OCI-LY1 (cell line): ENCODE data around the gene SLC6A18.

Source experiments
- H2AFZ ChIP-seq: fragments of 200-600 bp; sonication (generic), shearing (Covaris generic); 2 replicates; pipeline ENCODE4 v1.6.0; 2014; ENCODE audit warnings: antibody characterized with exemption, mild to moderate bottlenecking, low read length
- H3F3A ChIP-seq: fragments of 200-600 bp; sonication (generic), shearing (Covaris generic); 2 replicates; pipeline ENCODE4 v1.6.0; 2014; ENCODE audit warnings: mild to moderate bottlenecking, antibody characterized with exemption, low read length, moderate library complexity; ENCODE audit not compliant: insufficient read depth
- H3K27ac ChIP-seq: fragments of 200-600 bp; sonication (generic); 2 replicates; pipeline ENCODE4 v1.5.1; 2014; ENCODE audit warnings: low read length, mixed run types, mild to moderate bottlenecking, low read depth; ENCODE audit not compliant: poor library complexity, severe bottlenecking
- H3K27me3 ChIP-seq: fragments of 200-600 bp; sonication (generic); 2 replicates; pipeline ENCODE4 v1.6.0; 2014; ENCODE audit warnings: antibody characterized with exemption, mild to moderate bottlenecking, low read length, moderate library complexity; ENCODE audit not compliant: insufficient read depth
- H3K36me3 ChIP-seq: fragments of 200-600 bp; sonication (generic); 2 replicates; pipeline ENCODE4 v1.6.1; 2014; ENCODE audit warnings: mild to moderate bottlenecking, antibody characterized with exemption, low read length, moderate library complexity, mixed read lengths; ENCODE audit not compliant: insufficient read depth
- H3K4me1 ChIP-seq: fragments of 200-600 bp; sonication (generic); 2 replicates; pipeline ENCODE4 v1.5.1; 2014; ENCODE audit warnings: mild to moderate bottlenecking, low read length, moderate library complexity; ENCODE audit not compliant: insufficient read depth, severe bottlenecking
- H3K4me2 ChIP-seq: fragments of 200-600 bp; sonication (generic), shearing (Covaris generic); 2 replicates; pipeline ENCODE4 v1.6.1; 2014; ENCODE audit warnings: low read length
- H3K4me3 ChIP-seq: fragments of 200-600 bp; sonication (generic); 2 replicates; pipeline ENCODE4 v1.5.1; 2014; ENCODE audit warnings: low read length, low read depth, mild to moderate bottlenecking, mixed read lengths; ENCODE audit not compliant: poor library complexity, severe bottlenecking
- H3K79me2 ChIP-seq: fragments of 200-600 bp; shearing (Covaris generic); 2 replicates; pipeline ENCODE4 v1.6.1; 2016; ENCODE audit warnings: mixed run types, low read length, mixed read lengths; ENCODE audit not compliant: insufficient read depth
- H3K9ac ChIP-seq: fragments of 200-600 bp; sonication (generic), shearing (Covaris generic); 2 replicates; pipeline ENCODE4 v1.6.1; 2014; ENCODE audit warnings: mild to moderate bottlenecking, low read length, mixed read lengths
- H3K9me2 ChIP-seq: fragments of 200-600 bp; sonication (generic), shearing (Covaris generic); 2 replicates; pipeline ENCODE4 v1.6.1; 2014; ENCODE audit warnings: low read depth, mild to moderate bottlenecking, low read length, mixed read lengths
- H3K9me3 ChIP-seq: fragments of 200-600 bp; shearing (Covaris generic); 2 replicates; pipeline ENCODE4 v1.6.1; 2014; ENCODE audit warnings: low read length, mixed read lengths
- H4K20me1 ChIP-seq: fragments of 200-600 bp; sonication (generic), shearing (Covaris generic); 2 replicates; pipeline ENCODE4 v1.6.0; 2016; ENCODE audit warnings: mild to moderate bottlenecking, low read length; ENCODE audit not compliant: insufficient read depth
- EZH2 ChIP-seq: fragments of 200-600 bp; sonication (generic), shearing (Covaris generic); IDR thresholded peaks from 2 replicates; pipeline ENCODE4 v1.8.0; 2017; ENCODE audit warnings: borderline replicate concordance, mixed run types, mild to moderate bottlenecking, antibody characterized with exemption, low read length, moderate library complexity, mixed read lengths
- TF ChIP-seq, protein P1 (sequence below): fragments of 200-600 bp; sonication (generic), shearing (Covaris generic); IDR thresholded peaks from 2 replicates; pipeline ENCODE4 v1.5.1; 2017; ENCODE audit warnings: mild to moderate bottlenecking, antibody characterized with exemption, low read length, moderate library complexity, mixed read lengths

Gene SLC6A18

DNA sequence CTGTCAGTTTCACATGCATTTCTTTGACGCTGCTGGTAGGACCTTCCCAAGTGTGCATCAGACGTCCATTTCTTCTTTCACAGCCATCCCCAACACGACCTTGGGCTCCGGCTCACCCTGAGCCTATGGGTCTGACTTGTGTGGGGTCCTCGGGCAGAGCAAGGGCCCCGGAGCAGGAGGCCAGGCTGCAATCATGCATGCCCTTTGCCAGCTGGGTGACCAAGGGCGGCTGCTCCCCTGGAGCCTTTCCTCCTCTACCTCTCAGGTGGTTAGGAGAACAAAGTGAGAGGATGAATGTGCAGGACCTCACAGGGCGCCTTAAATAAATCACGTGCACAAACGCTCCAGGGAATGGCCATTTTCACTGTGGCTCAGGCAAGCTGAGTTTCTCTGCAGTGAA, 36.5 kb downstream of the SLC6A18 start:
- TF ChIP-seq, protein P1, sequence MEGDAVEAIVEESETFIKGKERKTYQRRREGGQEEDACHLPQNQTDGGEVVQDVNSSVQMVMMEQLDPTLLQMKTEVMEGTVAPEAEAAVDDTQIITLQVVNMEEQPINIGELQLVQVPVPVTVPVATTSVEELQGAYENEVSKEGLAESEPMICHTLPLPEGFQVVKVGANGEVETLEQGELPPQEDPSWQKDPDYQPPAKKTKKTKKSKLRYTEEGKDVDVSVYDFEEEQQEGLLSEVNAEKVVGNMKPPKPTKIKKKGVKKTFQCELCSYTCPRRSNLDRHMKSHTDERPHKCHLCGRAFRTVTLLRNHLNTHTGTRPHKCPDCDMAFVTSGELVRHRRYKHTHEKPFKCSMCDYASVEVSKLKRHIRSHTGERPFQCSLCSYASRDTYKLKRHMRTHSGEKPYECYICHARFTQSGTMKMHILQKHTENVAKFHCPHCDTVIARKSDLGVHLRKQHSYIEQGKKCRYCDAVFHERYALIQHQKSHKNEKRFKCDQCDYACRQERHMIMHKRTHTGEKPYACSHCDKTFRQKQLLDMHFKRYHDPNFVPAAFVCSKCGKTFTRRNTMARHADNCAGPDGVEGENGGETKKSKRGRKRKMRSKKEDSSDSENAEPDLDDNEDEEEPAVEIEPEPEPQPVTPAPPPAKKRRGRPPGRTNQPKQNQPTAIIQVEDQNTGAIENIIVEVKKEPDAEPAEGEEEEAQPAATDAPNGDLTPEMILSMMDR = no peak
- no peak for TF ChIP-seq EZH2
- Histone ChIP-seq H3K27ac (no peak overlapping the region), H3K9ac (no peak overlapping the region), H3K4me1 (peaks cover 4% of the 10 kb centered on the region), H3F3A (no peaks in the 10 kb centered on the region), H3K27me3 (no peaks in the 10 kb centered on the region), H4K20me1 (no peaks in the 10 kb centered on the region), H3K9me3 (no peaks in the 10 kb centered on the region), H3K4me2 (no peak overlapping the region), H3K36me3 (peaks cover 33% of the 10 kb centered on the region), H3K4me3 (no peak overlapping the region), H3K79me2 (no peaks in the 10 kb centered on the region), H3K9me2 (no peaks in the 10 kb centered on the region), H2AFZ (no peak overlapping the region)

DNA sequence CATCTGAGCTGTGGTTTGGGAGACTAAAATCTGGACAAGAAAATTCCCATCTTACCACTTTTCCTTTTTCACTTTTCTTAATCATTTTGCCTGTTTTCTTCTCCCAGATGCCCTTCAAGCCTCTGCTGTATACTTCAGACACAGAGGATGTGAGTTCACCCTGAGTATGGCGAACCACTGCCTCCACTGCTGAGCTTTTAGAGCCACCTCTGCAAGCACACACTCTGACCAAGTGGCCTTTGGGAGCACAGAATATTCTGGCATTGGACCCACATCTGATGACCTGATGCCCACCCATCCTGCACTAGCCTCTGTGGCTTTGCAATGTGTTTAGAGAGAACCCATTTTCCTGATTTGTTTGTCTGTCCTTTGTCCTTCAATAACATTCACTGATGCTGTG, 37.2 kb downstream of the SLC6A18 start:
- H2AFZ ChIP-seq = no peak overlapping the region
- H3K9ac ChIP-seq = no peak overlapping the region
- no peak overlapping the region for H3K27ac ChIP-seq
- no peaks in the 10 kb centered on the region for H4K20me1 ChIP-seq
- no peaks in the 10 kb centered on the region for H3K9me2 ChIP-seq
- no peak overlapping the region for H3K4me2 ChIP-seq
- no peak for TF ChIP-seq EZH2
- H3K27me3 ChIP-seq = no peaks in the 10 kb centered on the region
- H3K4me3 ChIP-seq = no peak overlapping the region
- peaks cover 4% of the 10 kb centered on the region for H3K4me1 ChIP-seq
- peaks cover 40% of the 10 kb centered on the region for H3K36me3 ChIP-seq
- no peaks in the 10 kb centered on the region for H3F3A ChIP-seq
- no peaks in the 10 kb centered on the region for H3K79me2 ChIP-seq
- H3K9me3 ChIP-seq = no peaks in the 10 kb centered on the region

DNA sequence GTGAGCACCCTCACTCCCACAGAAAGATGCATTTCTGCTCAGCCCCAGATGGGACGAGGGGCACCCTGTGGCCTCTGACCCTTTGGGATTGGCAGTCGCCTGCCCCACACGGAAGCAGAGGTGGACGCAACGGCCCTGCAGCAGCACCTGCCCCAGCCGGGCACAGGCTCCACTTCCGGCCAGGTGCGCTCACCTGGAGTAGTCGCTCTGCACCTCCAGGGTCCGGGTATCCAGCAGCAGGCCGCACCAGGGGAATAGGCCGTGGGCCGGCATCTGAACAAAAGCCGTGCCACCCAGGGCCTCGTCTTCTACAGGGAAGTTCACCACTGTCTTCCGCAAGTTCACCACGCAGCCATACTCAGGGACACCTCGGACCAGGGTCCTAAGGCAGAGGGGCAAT, 39.0 kb downstream of the SLC6A18 start:
- TF ChIP-seq EZH2 = no peak
- TF ChIP-seq, protein P1 = no peak
- H2AFZ ChIP-seq = no peak overlapping the region
- H3K9me2 ChIP-seq = no peaks in the 10 kb centered on the region
- no peaks in the 10 kb centered on the region for H3K9me3 ChIP-seq
- H3K36me3 ChIP-seq = peaks cover 52% of the 10 kb centered on the region
- H3K27me3 ChIP-seq = no peaks in the 10 kb centered on the region
- no peak overlapping the region for H3K9ac ChIP-seq
- no peaks in the 10 kb centered on the region for H4K20me1 ChIP-seq
- no peak overlapping the region for H3K27ac ChIP-seq
- H3K4me2 ChIP-seq = no peak overlapping the region
- H3K79me2 ChIP-seq = no peaks in the 10 kb centered on the region
- H3K4me1 ChIP-seq = peaks cover 4% of the 10 kb centered on the region
- no peak overlapping the region for H3K4me3 ChIP-seq
- no peaks in the 10 kb centered on the region for H3F3A ChIP-seq

DNA sequence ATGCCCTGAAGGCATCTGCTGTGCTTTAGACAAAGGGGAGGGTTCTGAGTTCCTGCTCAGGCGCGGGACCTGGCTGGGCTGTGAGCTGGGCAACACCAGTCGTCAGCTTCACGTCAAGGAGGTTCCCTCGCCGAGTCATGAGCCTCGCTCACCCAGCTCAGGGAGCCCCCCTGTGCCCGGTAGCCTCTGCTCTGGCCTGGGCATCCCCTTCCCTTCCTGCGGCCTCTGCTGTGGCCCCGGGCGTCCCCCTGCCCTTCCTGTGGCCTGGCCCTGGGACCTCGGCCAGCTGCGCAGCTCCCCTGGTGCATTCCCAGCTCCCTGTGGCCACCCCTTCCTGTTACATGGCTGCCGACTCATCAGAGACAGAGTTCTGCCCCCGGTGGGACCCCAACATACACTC, 39.8 kb downstream of the SLC6A18 start:
- no peaks in the 10 kb centered on the region for H3K27me3 ChIP-seq
- no peaks in the 10 kb centered on the region for H3K9me3 ChIP-seq
- no peak overlapping the region for H2AFZ ChIP-seq
- H3K4me2 ChIP-seq = no peak overlapping the region
- H3K9me2 ChIP-seq = no peaks in the 10 kb centered on the region
- no peak overlapping the region for H3K4me3 ChIP-seq
- no peaks in the 10 kb centered on the region for H3F3A ChIP-seq
- H3K79me2 ChIP-seq = no peaks in the 10 kb centered on the region
- no peak overlapping the region for H3K27ac ChIP-seq
- no peak overlapping the region for H3K9ac ChIP-seq
- peaks cover 4% of the 10 kb centered on the region for H3K4me1 ChIP-seq
- no peaks in the 10 kb centered on the region for H4K20me1 ChIP-seq
- no peak for TF ChIP-seq EZH2
- TF ChIP-seq, protein P1 = no peak
- peaks cover 52% of the 10 kb centered on the region for H3K36me3 ChIP-seq
